Measurements from ENCODE around the gene PRDM15.

The PRDM15 gene, protein sequence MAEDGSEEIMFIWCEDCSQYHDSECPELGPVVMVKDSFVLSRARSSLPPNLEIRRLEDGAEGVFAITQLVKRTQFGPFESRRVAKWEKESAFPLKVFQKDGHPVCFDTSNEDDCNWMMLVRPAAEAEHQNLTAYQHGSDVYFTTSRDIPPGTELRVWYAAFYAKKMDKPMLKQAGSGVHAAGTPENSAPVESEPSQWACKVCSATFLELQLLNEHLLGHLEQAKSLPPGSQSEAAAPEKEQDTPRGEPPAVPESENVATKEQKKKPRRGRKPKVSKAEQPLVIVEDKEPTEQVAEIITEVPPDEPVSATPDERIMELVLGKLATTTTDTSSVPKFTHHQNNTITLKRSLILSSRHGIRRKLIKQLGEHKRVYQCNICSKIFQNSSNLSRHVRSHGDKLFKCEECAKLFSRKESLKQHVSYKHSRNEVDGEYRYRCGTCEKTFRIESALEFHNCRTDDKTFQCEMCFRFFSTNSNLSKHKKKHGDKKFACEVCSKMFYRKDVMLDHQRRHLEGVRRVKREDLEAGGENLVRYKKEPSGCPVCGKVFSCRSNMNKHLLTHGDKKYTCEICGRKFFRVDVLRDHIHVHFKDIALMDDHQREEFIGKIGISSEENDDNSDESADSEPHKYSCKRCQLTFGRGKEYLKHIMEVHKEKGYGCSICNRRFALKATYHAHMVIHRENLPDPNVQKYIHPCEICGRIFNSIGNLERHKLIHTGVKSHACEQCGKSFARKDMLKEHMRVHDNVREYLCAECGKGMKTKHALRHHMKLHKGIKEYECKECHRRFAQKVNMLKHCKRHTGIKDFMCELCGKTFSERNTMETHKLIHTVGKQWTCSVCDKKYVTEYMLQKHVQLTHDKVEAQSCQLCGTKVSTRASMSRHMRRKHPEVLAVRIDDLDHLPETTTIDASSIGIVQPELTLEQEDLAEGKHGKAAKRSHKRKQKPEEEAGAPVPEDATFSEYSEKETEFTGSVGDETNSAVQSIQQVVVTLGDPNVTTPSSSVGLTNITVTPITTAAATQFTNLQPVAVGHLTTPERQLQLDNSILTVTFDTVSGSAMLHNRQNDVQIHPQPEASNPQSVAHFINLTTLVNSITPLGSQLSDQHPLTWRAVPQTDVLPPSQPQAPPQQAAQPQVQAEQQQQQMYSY

DNA sequence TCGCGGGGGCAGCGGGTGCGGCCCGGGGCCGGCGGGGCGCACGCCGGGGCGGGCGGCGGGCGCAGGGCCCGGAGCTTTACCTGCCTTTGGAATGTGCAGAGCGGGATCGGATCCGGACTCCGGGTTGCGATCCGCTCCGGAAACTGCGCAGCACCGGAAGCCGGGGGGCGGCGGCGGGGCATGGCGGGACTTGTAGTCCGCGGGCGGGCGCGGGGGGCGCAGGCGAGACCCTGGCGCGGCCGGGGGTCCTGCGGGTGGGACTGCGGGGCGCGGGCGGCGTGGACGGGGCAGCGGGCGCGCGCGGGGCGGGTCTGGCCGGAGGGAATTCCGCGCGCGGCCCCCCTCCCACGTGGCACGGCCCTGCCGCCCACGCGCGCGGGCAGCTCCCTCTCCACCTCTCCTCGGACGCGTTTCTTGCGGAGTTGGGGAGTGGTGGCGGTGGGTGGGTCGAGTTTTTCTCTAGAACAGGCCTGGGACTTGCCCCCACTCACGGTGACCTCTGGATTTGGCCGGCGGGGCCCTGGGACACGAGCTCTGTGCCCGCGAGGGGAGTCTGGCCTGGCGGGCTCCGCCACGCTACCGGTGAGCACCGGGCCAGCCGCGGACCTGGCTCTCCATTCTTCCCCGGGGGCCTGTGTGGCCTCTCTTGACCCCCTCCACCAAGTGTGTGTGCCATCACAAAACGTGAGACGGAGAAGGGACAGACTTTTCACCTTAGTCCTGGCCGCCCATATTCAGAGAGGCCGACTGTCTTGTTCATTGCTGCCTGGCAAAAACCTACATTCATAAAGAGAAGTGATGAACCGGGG, at the start of gene PRDM15:
Gene PRDM15, minus strand, starts transcription at position 155 of the 809 bp plus-strand sequence. CDS start 18,981 bp downstream, outside the sequence.
- DNase-seq (ENCODE audit: low read depth in 3 of 3, low spot score in 1 of 3) = peak; percentile 40 to 76 (median 62)

DNA sequence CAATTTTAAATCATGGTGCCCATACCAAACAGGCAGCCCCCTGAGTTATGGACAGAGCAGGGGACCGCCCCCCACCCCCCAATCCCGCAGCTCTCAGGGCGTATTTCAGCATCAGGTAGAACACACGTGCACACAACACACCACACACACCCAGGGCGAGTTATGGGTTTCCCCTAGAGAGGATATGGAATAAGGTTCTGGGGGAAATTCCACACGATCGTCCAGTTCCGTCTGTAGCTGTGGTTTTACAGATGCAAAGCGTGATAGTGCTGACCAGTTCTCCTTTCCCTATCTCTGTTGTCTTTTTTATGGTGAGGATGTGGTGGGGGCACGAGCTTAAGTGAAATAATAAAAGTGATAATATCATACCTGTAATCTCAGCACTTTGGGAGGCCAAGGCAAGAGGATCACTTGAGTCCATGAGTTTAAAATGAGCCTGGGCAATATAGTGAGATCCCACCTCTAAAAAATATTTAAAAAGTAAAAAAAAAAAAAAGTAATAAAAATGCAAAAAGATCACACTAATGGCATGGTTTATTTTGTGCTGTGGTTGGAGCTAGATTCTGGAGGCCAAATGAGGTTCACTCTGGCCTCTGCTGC, 49.6 kb upstream of the PRDM15 start:
- no peak for DNase-seq (ENCODE audit: low read depth in 3 of 3, low spot score in 1 of 3)

DNA sequence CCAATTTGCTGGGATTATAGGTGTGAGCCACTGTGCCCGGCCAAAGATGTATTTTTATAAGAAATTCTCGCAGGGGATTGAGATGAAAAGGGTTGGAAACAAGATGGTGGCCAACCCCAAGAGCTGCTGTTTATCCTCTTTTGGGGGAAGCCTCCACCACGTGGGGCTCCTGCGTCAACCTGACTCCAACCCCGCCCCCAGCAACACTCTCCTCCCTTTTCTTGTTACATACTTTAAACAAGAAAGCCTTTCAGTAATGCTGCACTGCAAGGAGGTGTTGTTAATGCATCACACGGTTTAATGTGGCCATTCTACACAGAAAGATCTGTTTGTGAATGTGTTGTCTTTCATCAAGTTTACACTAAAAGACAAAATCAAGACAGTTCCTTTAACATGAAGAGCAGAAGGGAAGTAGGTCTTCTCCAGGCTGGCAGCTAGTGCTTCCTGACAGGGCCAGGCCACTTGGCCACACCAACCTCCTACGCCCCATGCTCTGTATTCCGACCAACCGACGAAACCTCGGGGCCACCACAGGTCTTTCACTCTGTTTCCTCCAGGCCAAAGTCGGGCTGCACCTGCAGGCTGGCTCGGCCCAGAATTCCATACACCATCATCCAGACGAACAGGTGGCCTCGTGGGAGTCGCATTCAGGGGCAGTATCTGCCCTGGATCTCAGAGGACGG, 48.7 kb upstream of the PRDM15 start:
- no peak for DNase-seq (ENCODE audit: low read depth in 3 of 3, low spot score in 1 of 3)

DNA sequence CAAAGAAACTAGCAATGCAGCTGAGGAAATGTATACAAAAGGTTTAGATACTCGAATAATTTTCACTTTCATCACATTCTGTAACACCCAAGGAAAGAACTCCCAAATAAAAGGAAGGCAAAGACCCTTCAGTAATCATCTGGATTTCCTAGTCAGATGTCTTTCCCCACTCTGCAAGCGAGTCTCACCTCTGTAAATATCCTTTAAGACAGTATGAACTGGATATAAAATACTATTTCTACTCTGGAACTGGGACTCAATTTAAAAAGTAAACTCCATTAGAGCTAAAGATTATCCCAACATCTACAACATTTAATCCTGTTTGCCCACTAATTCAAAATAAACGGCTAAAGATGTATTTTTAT, 47.6 kb upstream of the PRDM15 start:
- DNase-seq (ENCODE audit: low read depth in 3 of 3, low spot score in 1 of 3) = no peak

DNA sequence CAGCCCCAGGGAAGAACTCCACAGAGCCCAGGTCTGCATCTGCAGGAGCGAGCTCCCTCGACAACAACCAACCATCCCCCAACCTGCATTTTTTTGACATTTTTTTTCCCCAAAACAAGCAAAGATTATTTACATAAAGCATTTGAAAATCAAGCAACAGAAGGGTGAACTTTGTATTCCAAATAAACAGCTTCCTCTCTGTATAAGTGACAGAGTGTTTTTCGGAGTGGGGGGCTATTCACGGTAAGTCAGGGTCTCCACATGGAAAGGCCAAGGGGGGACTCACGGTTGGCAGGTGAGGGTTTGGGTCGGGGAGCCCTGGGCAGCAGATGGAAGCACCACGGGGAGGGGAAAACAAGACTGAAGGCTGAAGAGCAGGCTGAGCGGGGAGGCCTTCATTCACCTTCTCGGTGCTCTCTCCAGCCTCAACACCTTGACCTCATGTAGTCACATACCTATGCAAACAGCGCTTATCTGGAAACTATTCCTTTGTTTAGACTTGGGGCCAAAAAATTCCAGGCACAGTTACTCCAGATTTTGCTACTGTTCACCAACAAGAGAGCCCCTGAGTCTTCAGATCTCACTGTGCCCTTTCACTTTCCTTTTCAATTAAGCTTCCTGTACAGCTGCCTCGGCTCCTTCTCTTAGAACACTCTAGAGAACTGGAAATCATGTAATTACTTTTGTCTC, 47.1 kb upstream of the PRDM15 start:
- DNase-seq (ENCODE audit: low read depth in 3 of 3, low spot score in 1 of 3) = no peak

DNA sequence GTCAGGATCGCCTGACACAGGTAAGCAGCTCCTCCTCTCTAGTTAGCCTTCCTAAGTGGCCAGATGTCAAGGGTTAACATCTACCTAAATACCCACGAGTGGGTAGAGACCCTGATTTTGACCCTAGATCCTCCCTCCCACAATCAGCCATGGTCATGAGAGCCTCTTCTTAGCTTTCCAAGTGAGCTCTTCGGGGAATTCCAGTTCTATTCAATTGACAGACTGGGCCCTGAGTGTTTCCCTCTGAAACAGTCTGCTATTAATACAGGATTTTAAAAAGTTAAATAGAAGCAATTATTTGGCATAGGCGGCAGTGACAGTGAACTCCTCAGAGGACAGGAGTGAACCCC, 46.6 kb upstream of the PRDM15 start:
- no peak for DNase-seq (ENCODE audit: low read depth in 3 of 3, low spot score in 1 of 3)

DNA sequence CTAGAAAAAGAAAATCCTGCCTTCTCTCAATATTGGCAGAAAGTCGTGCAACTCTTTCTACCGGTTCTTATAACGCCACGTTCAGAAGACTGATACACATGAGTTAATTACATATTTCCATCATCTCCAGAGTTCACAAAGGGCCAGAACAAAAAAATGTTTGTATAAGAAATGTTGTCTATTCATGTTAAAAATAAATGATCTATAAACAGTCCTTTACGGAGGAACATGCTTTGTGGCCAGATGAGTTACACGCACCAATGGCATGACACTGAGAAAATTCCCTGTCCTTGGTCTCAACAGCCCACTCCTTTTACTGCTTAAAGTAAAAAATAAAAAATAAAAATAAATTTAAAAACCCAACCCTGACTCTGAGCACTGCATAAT, 45.2 kb upstream of the PRDM15 start:
- no peak for DNase-seq (ENCODE audit: low read depth in 3 of 3, low spot score in 1 of 3)

DNA sequence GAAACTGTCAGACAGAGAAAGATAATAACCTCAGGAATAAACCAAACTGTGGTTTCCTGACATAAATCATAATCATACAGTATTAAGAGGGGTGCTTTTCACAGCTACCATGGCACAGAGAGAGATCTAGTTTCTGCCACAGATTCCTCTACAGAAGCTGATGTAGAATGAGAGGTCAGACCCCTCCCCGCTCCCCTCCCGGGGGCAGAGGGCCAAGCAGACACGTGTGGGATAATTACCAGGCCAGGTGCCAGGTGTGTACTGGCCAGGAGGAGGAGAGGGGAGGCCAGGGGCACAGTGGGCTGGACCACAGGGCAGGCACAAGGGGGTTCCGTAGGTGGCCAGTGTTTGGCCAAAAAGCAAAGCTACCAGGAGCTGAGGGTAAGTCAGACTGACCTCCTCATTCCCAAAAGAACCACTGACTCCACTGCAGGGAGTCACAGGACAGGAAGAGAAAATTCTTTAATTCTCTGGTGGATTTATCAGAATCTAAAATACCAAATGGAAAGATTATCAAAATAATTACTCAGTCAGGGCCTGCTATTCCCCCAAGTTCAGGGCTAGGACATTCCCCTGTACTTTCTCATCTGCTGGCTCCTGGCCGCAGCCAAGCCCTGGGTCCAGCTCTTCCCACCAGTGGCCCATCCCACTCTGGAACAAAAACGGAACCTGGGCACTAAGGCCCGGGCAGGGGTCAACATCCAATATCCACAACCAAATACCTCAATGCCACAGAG, 44.7 kb upstream of the PRDM15 start:
- DNase-seq (ENCODE audit: low read depth in 3 of 3, low spot score in 1 of 3) = no peak

DNA sequence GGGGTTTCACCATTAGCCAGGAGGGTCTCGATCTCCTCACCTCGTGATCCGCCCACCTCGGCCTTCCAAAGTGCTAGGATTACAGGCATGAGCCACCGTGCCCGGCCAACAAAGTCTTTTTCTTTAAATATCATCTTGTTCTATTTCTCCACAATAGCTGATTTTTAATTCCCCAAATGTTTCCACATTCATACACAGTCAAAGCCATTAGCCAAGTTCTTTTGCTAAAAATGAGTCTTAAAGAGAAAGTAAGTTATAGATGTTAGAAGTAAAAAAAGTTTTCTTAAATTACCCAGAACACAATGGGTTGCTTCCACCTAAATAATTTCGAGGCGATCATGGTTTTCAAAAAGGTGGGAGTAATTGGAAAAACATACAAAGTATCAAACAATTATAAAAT, 44.0 kb upstream of the PRDM15 start:
- DNase-seq (ENCODE audit: low read depth in 3 of 3, low spot score in 1 of 3) = no peak

DNA sequence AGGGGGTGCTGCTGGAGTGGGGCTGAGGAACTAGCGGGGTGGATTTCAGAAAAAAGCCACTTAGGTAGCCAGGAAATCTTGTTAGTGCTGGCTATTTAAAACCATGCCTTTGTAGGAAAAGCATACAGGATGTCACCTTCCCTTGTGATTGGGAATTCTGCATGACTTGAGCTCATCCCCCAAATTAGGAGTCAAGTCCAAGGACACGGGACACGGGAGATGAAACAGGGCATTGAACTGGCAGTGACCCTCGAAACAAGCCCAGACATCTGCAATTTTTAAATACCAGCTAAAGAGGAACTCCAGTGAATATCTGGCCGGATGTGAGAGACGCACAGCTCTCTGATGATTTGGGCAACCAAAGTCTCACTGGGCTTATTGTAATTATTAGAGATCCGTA, 41.9 kb upstream of the PRDM15 start:
- DNase-seq (ENCODE audit: low read depth in 3 of 3, low spot score in 1 of 3) = no peak

DNA sequence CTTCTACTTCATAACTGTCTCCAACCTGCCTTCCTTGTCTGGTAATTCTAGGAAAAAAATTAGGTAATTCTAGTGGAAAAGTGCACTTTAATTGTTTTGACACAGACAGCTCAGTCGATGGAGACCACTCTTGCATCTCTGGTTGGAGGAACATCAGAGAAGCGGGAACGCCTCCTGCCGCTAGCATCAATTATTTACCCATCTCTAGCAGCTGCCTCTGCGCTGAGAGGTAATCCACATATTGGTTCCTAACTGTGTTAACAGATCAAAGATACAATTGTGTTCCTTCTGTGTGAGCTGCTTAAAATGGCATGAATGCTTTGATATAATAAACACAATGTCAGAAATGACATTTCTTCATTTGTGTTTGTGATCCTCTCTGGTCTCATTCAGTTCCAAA, 41.3 kb upstream of the PRDM15 start:
- no peak for DNase-seq (ENCODE audit: low read depth in 3 of 3, low spot score in 1 of 3)

DNA sequence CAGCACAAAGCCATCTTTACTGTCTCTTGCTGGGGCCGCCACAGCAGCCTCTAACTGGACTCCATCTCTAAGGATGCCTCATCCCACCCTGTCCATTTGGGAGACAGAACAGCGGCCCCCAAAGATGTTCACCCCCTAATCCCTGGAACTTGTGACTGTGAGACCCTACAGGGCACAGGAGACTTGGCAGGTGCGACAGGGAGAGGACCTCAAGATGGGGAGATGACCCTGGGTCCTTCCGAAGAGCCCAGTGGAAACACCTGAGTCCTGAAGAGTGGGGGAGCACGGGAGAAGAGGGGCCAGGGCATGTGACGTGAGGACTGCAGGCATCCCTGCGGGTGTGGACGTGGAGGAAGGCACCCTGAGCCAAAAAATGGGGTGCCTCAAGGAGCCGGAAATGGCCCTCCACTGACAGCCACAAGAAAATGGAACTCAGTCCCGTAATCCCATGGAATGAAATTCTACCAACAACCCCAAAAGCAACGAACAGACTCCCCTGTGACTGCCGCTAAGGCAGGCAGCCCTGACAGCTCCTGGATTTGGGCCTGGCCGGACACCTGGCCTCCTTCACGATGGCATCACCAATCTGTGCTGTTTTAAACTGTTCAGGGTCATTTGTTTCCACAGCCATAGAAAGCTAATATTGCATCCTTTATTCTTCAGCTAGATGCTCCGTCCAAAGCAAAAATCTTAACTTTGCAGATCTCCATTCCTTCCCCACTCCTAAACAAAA, 40.7 kb upstream of the PRDM15 start:
- DNase-seq (ENCODE audit: low read depth in 3 of 3, low spot score in 1 of 3) = no peak

DNA sequence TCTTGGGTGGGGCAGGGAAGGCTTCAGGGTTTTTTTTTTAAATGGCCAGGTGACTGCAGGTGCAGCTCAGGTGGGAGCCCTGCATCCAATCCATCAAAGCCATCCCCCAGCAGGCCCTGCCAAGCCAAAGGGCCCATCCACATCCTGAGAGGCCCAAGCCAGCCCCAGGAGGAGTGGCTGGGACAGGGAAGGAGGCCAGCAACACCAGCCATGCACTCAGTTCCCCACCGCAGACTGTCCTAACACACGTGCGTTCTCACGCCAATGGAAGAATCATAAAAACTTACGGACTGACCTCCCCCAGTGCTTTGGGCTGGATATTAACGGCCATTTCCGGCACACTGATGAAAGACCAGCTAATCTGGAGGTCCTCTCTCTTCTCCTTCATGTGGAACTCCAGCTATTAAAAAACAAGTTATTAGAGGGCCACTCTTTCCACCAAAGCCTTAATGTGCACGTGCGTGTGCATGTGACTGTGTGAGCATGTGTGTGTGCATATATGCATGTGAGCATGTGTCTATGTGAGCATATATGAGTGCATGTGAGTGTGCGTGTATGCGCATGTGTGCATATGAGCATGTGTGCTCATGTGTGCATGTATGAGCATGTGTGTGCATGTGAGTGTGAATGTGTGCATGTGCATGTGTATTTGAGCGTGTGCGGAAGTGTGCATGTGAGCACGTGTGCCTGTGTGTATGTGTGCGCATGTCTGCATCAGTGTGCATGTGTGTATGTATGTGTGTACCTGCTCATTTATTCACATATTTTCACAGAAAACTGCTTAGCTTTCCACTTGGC, 39.6 kb upstream of the PRDM15 start:
- no peak for DNase-seq (ENCODE audit: low read depth in 3 of 3, low spot score in 1 of 3)

DNA sequence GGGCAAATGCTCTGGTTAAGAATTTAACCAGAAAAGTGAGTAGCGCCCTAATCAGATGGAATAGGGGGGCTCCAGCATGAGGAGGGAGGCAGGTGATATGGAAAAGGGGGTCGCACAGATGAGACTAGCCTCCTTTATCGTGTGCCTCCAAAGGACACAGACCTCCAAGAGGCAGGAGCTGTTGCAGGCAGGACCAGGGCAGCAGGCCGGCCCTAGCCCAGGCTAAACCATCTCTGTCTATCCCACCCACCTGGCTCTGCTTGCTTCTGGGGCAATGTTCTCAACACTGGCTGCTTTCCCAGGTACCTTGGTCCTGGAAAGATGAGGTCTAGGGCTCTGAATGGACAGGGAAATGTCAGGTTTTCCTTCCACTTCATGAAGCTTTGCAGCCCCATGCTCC, 38.4 kb upstream of the PRDM15 start:
- no peak for DNase-seq (ENCODE audit: low read depth in 3 of 3, low spot score in 1 of 3)

DNA sequence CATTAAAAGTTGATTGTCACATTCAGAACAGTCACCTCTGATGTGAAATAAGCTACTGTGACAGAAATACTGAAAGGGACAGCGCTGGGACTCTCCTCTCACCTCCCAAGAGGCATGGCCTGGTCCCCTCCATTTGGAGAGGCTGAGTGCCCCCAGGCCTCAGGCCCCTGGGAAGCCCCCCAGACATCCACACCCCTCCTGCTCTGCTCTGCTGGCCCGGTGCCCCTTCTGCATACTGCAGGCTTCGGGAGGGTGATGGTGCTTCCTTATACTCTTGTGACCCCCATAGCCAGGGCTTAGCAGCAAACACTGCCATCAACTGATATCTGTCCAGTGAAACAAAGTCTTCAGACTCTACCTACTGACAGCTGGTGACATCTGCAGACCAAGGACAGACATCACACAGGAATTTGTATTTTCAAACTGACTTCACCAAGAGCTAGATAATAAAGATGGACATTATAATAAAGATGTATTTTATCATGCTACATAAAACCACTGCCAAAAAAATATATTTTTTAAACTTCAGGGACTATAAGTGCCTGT, 37.8 kb upstream of the PRDM15 start:
- DNase-seq (ENCODE audit: low read depth in 3 of 3, low spot score in 1 of 3) = no peak

DNA sequence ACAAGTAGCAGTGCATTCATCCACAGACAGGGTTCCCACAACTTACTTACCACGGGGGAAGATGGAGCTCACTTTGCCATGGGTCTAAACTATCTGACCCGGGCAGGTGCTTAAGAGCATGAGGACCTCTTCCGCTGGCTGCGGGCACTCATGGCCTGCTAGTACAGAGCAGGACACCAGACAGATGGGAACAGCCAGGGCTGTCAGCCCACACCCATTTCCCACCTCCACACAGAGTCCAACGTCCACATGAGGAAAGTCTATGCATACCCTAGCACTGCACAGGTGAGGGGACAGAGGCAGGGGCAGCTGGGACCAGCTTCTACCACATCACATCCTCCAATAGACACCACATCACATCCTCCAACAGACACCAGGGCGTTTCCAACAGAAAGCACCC, 35.8 kb upstream of the PRDM15 start:
- no peak for DNase-seq (ENCODE audit: low read depth in 3 of 3, low spot score in 1 of 3)

DNA sequence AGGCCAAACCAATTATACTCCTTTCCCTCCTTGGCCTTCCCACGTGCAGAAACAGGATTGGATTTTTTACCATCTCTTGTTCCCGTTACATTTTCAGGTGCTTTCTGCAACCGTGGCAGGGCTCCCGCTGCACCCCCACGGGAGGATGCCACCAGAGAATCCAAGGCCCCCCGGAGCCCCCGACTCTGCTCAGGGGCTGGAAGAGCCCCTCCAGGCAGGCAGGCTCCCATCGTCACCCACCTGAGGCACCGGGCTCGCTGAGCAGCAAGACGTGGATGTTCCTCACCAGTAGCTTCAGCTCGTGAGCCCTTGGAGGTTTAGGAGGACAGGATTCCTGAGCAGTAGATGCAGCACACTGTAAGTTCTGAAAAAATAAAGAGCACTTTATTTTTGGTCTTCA, 35.2 kb upstream of the PRDM15 start:
- no peak for DNase-seq (ENCODE audit: low read depth in 3 of 3, low spot score in 1 of 3)
